ENCODE measurements around the gene PCDH12. TPM values are rescaled to one million over a fixed set of nuclear protein-coding genes. Genes with fewer than 3 reads are reported as not detected.

PCDH12 gene
- 3.2 TPM for total RNA-seq

- Histone ChIP-seq H3K4me3 (no peak within 1 kb of the TSS), H3K9me3 (no peaks in the 10 kb centered on the region), H3K27me3 (no peaks in the 10 kb centered on the region), H3K36me3 (no peaks in the 10 kb centered on the region), H3K4me1 (no peaks in the 10 kb centered on the region), H3K27ac (no peak within 1 kb of the TSS)
- TF ChIP-seq POLR2AphosphoS5 (IDR thresholded peaks at IDR 0.05; ENCODE audit: insufficient read depth in 1 of 2, low read depth in 1 of 2) (peak; percentile 27 to 49), POLR2A (IDR thresholded peaks at IDR 0.05) (no peak), CTCF (IDR thresholded peaks at IDR 0.05) (no peak)
- no peak for DNase-seq (ENCODE audit: extremely low spot score in 2 of 2)
- intact Hi-C loops (cut with DNase I), result loop anchor here (5.0 kb wide), 1 partner anchor 266 kb away; no protein-coding TSS in a partner anchor
These were observed at the start of gene PCDH12 for GRCh38 chr5:141958113-141958512. Gene PCDH12, minus strand, starts transcription at chr5:141958202. Its CDS starts 351 bp downstream, at chr5:141957851.

DNA sequence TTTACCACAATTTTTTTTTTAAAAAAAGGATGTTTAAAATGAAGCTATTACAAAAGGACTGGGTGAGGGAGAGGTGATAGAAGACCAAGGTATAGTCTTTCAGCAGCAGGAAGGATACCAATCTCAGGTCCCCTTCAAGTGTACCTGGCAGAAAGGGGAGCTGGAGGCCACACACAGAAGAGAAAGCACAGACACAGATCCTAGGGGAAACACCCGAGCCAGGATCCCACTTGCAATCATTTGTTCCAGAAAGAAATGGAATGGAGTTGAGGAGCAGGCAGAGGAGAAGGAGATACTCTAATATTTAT is 49.2 kb upstream of the PCDH12 start:
- H3K9me3 ChIP-seq, result no peaks in the 10 kb centered on the region
- peaks cover 10% of the 10 kb centered on the region for H3K4me1 ChIP-seq
- intact Hi-C loops (cut with DNase I), result no loop called here
- no peaks in the 10 kb centered on the region for H3K27me3 ChIP-seq
- TF ChIP-seq CTCF (IDR thresholded peaks at IDR 0.05) (no peak), POLR2A (IDR thresholded peaks at IDR 0.05) (no peak), POLR2AphosphoS5 (IDR thresholded peaks at IDR 0.05; ENCODE audit: insufficient read depth in 1 of 2, low read depth in 1 of 2) (no peak)
- H3K4me3 ChIP-seq, result no peak overlapping the region
- DNase-seq (ENCODE audit: extremely low spot score in 2 of 2), result no peak
- H3K27ac ChIP-seq, result no peak overlapping the region
- peaks cover 0 to 17% of the 10 kb centered on the region in 2 donors for H3K36me3 ChIP-seq

- no peak for DNase-seq (ENCODE audit: extremely low spot score in 2 of 2)
- H3K4me3 ChIP-seq, result no peak overlapping the region
- H3K27ac ChIP-seq, result no peak overlapping the region
- H3K27me3 ChIP-seq, result no peaks in the 10 kb centered on the region
- H3K4me1 ChIP-seq, result peaks cover 5% of the 10 kb centered on the region
- peaks cover 0 to 21% of the 10 kb centered on the region in 2 donors for H3K36me3 ChIP-seq
- intact Hi-C loops (cut with DNase I), result no loop called here
- TF ChIP-seq POLR2A (IDR thresholded peaks at IDR 0.05), result no peak
- TF ChIP-seq POLR2AphosphoS5 (IDR thresholded peaks at IDR 0.05; ENCODE audit: insufficient read depth in 1 of 2, low read depth in 1 of 2), result no peak
- TF ChIP-seq CTCF (IDR thresholded peaks at IDR 0.05), result no peak
- H3K9me3 ChIP-seq, result no peaks in the 10 kb centered on the region
These were observed 48.6 kb upstream of the PCDH12 start for GRCh38 chr5:142006363-142007236.

- TF ChIP-seq POLR2A (IDR thresholded peaks at IDR 0.05) (no peak), CTCF (IDR thresholded peaks at IDR 0.05) (no peak), POLR2AphosphoS5 (IDR thresholded peaks at IDR 0.05; ENCODE audit: insufficient read depth in 1 of 2, low read depth in 1 of 2) (no peak)
- intact Hi-C loops (cut with DNase I), result no loop called here
- Histone ChIP-seq H3K27me3 (no peaks in the 10 kb centered on the region), H3K36me3 (peaks cover 0 to 35% of the 10 kb centered on the region in 2 donors), H3K4me1 (no peaks in the 10 kb centered on the region), H3K27ac (no peak overlapping the region), H3K4me3 (no peak overlapping the region), H3K9me3 (no peaks in the 10 kb centered on the region)
- DNase-seq (ENCODE audit: extremely low spot score in 2 of 2), result no peak
These were observed 45.3 kb upstream of the PCDH12 start for GRCh38 chr5:142003266-142003800.

All from vagina (tissue), 2 donors.